HUES48 (cell line): ENCODE results near the gene CHSY1.

Source experiments
- H3K27ac ChIP-seq: one replicate; pipeline ENCODE4 v1.7.0; 2013; ENCODE audit warnings: low read depth, low read length, inconsistent platforms
- H3K27me3 ChIP-seq: 2 replicates; pipeline ENCODE4 v1.6.1; 2013; ENCODE audit warnings: mild to moderate bottlenecking, low read length; ENCODE audit not compliant: control insufficient read depth, insufficient read depth
- H3K36me3 ChIP-seq: 2 replicates; pipeline ENCODE4 v1.6.1; 2013; ENCODE audit warnings: low read length; ENCODE audit not compliant: control insufficient read depth, insufficient read depth
- H3K4me1 ChIP-seq: 2 replicates; pipeline ENCODE4 v1.6.1; 2013; ENCODE audit warnings: mild to moderate bottlenecking, low read length; ENCODE audit not compliant: control insufficient read depth, insufficient read depth
- H3K4me3 ChIP-seq: 2 replicates; pipeline ENCODE4 v1.5.1; 2013; ENCODE audit warnings: mild to moderate bottlenecking, low read depth, low read length
- H3K9ac ChIP-seq: 2 replicates; pipeline ENCODE4 v1.6.1; 2013; ENCODE audit warnings: mild to moderate bottlenecking, low read depth, low read length, moderate library complexity
- H3K9me3 ChIP-seq: 2 replicates; pipeline ENCODE4 v1.6.1; 2013; ENCODE audit warnings: low read length; ENCODE audit not compliant: control insufficient read depth, insufficient read depth

CHSY1 gene

GRCh38 chr15:101252836-101253235, 988 bp upstream of the CHSY1 start:
- Histone ChIP-seq H3K9ac (no peak overlapping the region), H3K36me3 (peaks cover 7% of the 10 kb centered on the region; the same call in 1 of the 2 replicates), H3K9me3 (no peaks in the 10 kb centered on the region), H3K4me3 (peak overlapping the region; percentile 86), H3K27me3 (peaks cover 8% of the 10 kb centered on the region; the same call in 1 of the 2 replicates), H3K27ac (no peak overlapping the region), H3K4me1 (peaks cover 23% of the 10 kb centered on the region)

DNA sequence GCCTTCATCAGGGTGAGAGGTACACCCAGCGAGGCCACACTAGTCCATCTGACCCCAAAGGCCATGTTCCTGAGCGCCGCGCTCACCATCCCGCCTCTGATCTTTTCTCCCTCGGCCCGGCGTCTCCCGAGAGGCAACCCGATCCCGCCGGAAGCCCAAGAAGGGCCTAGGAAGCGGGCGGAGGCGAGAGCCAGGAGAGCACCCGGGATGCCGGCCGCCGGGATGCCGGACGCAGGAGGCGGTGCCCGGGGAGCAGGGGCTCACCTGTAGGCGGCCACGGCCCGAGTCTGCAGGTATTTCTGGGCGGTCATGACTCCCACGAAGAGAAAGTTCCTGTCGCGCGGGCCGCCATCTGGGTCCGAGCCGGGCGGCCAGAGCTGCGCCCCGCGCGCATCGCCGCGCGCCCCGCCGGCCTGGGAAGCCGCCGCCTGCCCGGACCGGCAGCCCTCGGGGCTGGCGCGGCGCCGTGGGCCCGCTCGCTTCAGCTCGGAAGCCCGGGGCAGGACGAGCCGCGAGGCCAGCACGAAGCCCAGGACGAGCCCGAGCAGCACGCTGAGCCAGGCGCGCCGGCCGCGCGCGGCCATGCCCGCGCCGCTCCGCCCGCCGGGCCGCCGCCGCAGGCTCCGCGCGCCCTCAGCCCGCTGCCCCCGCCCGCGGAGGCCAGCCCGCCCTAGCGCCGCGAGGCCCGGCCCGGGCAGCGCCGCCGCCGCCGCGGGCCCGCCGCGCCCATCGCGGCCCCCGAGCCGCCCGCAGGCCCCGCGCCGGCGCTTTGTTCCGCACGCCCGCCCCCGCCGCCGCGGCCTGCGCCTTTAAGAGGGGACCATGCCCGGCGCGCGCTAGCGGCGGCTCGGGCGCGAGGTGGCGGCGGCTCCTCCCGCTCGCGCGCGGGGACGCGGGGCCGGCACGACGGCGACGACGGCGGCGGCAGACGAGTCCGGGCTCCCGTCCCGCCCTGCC, 697 bp downstream of the CHSY1 start:
- Histone ChIP-seq H3K9ac (peak overlapping the region; percentile 75), H3K27ac (peak overlapping the region; percentile 47), H3K4me1 (peaks cover 35% of the 10 kb centered on the region), H3K9me3 (no peaks in the 10 kb centered on the region), H3K27me3 (peaks cover 8% of the 10 kb centered on the region; the same call in 1 of the 2 replicates), H3K4me3 (peak overlapping the region; percentile 86), H3K36me3 (peaks cover 13% of the 10 kb centered on the region; the same call in 1 of the 2 replicates)

GRCh38 chr15:101250341-101250831, 1.5 kb downstream of the CHSY1 start:
- H3K27me3 ChIP-seq: peaks cover 8% of the 10 kb centered on the region; the same call in 1 of the 2 replicates
- no peaks in the 10 kb centered on the region for H3K9me3 ChIP-seq
- H3K9ac ChIP-seq: peak overlapping the region; percentile 65
- peaks cover 35% of the 10 kb centered on the region for H3K4me1 ChIP-seq
- H3K27ac ChIP-seq: peak overlapping the region; percentile 47
- peak overlapping the region; percentile 76 for H3K4me3 ChIP-seq
- H3K36me3 ChIP-seq: peaks cover 13% of the 10 kb centered on the region; the same call in 1 of the 2 replicates

DNA sequence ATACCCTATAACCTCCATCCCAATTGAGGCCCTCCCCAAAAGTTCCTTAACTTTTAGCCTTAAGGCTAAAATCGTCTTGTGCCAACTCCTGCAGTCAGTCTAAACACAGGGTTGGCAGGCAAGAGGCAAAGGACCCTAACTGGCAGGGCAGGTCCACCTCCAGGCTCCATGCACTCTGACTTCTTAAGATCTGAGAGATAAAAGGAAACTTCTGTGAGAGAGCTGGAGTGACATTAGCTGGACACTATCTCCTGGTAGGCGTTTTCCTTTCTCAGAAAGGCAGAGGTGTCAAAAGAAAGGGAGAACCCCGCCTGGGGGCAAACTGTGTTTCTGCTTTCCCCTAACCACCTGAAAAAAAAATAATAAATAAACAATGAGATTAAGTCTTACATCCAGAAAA, 3.6 kb downstream of the CHSY1 start:
- peaks cover 50% of the 10 kb centered on the region for H3K4me1 ChIP-seq
- no peak overlapping the region for H3K9ac ChIP-seq
- peaks cover 13% of the 10 kb centered on the region; the same call in 1 of the 2 replicates for H3K36me3 ChIP-seq
- no peak overlapping the region for H3K27ac ChIP-seq
- no peak overlapping the region for H3K4me3 ChIP-seq
- H3K27me3 ChIP-seq: peaks cover 7% of the 10 kb centered on the region; the same call in 1 of the 2 replicates
- H3K9me3 ChIP-seq: no peaks in the 10 kb centered on the region

DNA sequence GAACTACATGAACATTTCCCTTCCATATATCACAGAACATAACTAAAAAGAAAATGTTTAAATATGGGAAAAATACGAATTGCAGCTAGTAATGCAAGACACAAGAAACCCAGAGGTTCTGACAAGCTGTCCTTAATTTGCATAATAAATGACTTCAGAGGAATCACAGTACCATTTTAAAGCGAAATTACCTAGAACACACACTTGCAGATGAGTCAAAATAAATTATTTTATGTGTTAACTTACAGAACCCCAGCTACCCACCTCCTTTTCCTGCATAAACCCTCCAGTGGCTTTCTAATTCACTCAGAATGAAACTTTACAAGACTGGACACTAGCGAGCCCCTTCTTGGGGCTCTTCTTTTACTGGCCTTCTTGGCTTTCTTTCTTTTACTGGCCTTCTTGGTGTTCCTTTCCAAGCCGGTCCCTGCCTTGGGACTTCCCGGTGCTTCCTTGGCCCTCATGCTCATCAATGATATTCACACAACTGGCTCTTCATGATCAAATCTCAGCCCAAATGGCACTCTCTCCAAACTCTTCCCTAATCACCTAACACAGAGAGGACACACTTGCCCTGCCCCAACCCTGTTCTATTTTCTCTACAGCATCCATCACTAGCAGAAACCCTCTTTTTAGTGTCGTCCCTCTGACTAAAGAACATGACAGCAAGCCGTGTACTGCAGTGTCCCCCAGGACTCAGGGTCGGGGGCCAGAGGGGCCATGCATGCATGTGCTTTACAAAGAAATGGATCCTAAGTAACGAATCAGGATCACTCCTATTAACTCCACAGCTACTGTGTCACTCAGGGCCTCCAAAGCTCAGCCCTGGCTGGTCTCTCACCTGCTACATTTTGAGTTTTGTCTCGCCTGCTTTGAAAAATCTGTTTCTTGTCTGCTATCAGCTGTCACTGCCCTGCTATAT, 4.8 kb downstream of the CHSY1 start:
- no peak overlapping the region for H3K9ac ChIP-seq
- no peaks in the 10 kb centered on the region for H3K9me3 ChIP-seq
- no peaks in the 10 kb centered on the region for H3K27me3 ChIP-seq
- peaks cover 20% of the 10 kb centered on the region for H3K36me3 ChIP-seq
- no peak overlapping the region for H3K27ac ChIP-seq
- peaks cover 55% of the 10 kb centered on the region for H3K4me1 ChIP-seq
- no peak overlapping the region for H3K4me3 ChIP-seq

DNA sequence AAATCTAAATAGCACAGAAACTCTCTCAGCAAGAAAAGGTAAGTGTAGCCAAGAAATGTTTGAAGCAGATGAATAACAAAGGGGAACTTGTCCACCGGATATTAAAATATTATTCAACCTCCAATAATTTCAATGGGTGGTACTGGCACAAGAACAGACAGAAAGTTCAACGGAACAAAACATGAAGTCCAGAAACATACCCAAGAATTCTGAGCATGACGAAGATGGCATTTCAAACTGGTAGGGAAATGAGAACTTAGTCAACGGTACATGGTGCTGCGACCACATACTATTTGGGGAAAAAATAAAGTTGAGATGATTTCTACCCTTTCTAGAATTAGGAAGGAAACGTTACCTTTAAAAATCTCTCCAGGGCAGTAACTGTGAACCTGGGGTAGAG, 5.5 kb downstream of the CHSY1 start:
- no peak overlapping the region for H3K4me3 ChIP-seq
- peaks cover 22% of the 10 kb centered on the region for H3K36me3 ChIP-seq
- H3K9ac ChIP-seq: no peak overlapping the region
- no peaks in the 10 kb centered on the region for H3K27me3 ChIP-seq
- no peaks in the 10 kb centered on the region for H3K9me3 ChIP-seq
- H3K27ac ChIP-seq: no peak overlapping the region
- H3K4me1 ChIP-seq: peaks cover 58% of the 10 kb centered on the region

DNA sequence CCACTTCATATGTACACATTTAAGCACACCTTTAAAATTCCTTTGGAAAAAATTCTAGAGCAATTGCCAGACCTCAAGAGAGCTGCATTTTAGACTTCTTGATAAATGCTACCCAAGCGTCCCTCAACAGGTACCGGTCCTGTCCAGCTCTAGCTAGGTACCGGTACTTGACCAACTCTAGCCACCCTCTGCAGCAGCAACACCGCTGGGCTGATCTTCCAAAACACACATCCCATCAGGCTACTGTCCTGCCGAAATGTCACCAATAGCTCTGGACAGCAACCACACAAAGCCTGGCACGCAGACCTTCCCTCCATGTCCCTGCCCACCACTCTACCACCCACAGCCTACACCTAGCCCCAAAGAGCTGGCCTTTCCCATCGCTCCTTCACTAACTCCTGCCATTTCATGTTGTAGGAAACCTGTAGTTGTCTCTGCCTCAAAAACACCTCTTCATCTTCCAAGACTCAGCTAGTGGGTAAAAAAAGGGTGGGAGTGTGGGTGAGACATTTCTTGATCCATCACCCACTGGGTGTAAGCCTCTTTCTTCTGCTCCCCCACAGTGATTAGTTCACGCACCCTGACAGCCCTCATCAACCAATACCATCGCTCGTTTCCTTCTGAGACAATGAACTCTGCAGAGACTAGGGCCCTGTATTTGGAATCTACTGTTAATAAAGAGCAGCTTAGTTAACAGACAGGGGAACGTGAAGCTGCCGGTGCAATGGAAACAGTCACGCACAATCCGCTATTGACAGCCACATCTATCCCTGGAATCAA, 6.8 kb downstream of the CHSY1 start:
- Histone ChIP-seq H3K27ac (no peak overlapping the region), H3K4me3 (no peak overlapping the region), H3K9me3 (no peaks in the 10 kb centered on the region), H3K4me1 (peaks cover 65% of the 10 kb centered on the region), H3K27me3 (no peaks in the 10 kb centered on the region), H3K36me3 (peaks cover 22% of the 10 kb centered on the region), H3K9ac (no peak overlapping the region)

DNA sequence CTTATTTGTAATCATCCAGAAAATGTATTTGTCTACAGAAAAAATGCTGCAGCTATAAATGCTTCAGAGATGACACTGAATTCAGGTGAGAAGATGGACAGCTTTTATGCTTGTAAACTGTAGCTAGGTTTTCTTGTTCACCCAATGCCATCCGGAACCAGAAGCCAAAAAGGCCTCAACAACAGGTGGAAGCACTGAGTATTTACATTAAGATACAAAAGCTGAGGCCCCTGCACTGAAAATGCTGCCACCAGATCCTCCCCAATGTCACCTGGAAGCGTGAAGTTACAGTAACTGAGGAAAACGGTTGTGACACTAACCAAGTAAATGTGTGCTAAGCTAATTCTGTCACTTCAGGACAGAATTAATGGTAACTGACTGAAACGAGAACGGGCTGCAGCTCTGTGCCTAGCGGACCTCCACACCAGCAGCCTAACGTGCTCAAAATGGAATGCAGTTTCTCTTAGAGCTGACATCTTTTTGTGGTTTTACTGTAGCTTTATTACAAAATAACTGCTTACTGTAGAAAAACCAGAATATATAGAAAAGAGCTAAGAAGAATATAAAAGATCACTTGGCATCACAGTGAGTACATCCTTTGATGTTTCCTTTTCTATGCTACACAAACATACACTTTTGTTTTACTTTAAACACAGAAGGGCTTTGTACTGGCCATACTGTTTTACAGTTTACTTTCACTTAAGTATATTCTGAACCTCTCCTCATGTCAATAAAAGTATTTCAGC, 7.6 kb downstream of the CHSY1 start:
- H3K4me1 ChIP-seq: peaks cover 66% of the 10 kb centered on the region
- H3K36me3 ChIP-seq: peaks cover 22% of the 10 kb centered on the region
- H3K4me3 ChIP-seq: no peak overlapping the region
- no peak overlapping the region for H3K9ac ChIP-seq
- H3K27me3 ChIP-seq: no peaks in the 10 kb centered on the region
- no peaks in the 10 kb centered on the region for H3K9me3 ChIP-seq
- H3K27ac ChIP-seq: no peak overlapping the region

DNA sequence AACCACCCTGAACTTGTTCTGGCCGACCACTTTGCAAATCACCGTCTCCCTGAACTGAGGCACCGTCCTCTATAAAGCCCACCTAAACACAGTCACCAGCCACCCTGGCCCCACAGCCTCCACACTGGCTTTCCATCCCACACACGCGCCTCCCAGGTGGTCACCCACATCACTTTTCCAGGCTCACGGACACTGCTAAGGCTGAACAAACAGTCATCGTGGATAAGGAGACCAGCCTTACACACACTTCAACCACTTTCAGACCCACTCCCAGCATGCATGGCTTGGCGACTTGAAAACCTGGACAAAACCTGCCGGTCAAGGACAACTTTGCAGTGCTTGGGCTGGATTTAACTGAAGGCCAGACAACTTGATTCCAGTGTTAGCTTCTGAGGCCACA, 8.4 kb downstream of the CHSY1 start:
- no peak overlapping the region for H3K9ac ChIP-seq
- H3K27me3 ChIP-seq: no peaks in the 10 kb centered on the region
- H3K36me3 ChIP-seq: peaks cover 21% of the 10 kb centered on the region
- peaks cover 64% of the 10 kb centered on the region for H3K4me1 ChIP-seq
- no peak overlapping the region for H3K27ac ChIP-seq
- H3K9me3 ChIP-seq: no peaks in the 10 kb centered on the region
- no peak overlapping the region for H3K4me3 ChIP-seq

GRCh38 chr15:101242999-101243336, 8.9 kb downstream of the CHSY1 start:
- H3K4me3 ChIP-seq: no peak overlapping the region
- no peak overlapping the region for H3K27ac ChIP-seq
- peaks cover 16% of the 10 kb centered on the region for H3K36me3 ChIP-seq
- H3K9me3 ChIP-seq: no peaks in the 10 kb centered on the region
- H3K27me3 ChIP-seq: no peaks in the 10 kb centered on the region
- no peak overlapping the region for H3K9ac ChIP-seq
- H3K4me1 ChIP-seq: peaks cover 64% of the 10 kb centered on the region
